ENCODE measurements around the gene GSG1L.

- TF ChIP-seq POLR2AphosphoS5 (IDR thresholded peaks at IDR 0.05; ENCODE audit: low read depth, low read length) (no peak), POLR2A (IDR thresholded peaks at IDR 0.05; ENCODE audit: low read depth, low read length) (no peak), TAF1 (IDR thresholded peaks at IDR 0.05; ENCODE audit: low read depth, low read length) (no peak), SPI1 (IDR thresholded peaks at IDR 0.05; ENCODE audit: low read depth, low read length) (no peak)
Measured at GRCh38 chr16:27869411-27869810, 194.1 kb downstream of the GSG1L start.
